ENCODE measurements around the gene EVI5L. TPM values are rescaled to one million over a fixed set of nuclear protein-coding genes. Genes with fewer than 3 reads are reported as not detected.

EVI5L gene
- total RNA-seq, 1 donor from 2014 or later, result 9.6 TPM

- intact Hi-C loops (cut with micrococcal nuclease), result no loop called here
Observed at GRCh38 chr19:7859831-7860713, 30.1 kb downstream of the EVI5L start.

DNA sequence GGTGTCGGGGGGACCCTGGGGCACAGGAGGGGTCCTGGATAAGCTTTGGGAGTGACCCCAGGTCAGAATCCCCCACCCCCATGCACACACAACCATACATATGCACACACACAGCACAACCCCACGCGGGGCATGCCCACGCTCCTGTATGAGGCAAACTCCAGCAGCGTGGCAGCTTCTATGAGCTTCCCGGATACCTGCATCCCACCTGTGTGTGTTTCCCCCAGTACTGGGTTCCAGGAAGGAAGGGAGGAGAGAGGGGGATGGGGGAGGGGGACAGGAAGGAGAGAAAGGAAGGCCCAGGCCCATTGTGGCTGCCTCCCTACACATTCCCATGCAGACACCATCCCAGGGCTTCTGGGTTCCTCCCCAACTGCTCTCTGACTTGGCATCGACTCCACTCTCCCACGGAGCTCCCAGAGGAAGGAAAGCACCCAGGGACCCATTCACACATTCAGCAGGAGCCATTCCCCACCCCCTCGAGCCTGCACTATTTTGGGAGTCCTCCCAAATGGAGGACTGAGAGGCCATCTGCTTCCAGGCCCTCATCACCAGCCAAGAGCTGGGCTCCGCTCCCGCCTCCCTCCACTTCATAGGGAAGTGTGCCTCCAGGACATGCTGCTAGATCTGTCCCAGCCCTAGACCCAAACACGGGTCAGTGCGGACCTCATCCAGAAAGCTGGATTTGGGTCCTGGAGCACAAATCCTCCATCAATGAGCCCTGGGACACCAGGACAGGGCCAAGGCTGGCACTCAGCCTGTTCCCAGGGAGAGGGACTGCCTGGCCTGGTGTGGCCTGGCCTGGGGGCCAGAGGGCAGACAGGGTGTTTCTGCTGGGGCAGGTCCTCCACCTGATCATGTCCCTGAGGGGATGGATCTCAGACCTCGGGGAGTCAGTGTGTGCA, 30.9 kb downstream of the EVI5L start:
- intact Hi-C loops (cut with micrococcal nuclease), result no loop called here

DNA sequence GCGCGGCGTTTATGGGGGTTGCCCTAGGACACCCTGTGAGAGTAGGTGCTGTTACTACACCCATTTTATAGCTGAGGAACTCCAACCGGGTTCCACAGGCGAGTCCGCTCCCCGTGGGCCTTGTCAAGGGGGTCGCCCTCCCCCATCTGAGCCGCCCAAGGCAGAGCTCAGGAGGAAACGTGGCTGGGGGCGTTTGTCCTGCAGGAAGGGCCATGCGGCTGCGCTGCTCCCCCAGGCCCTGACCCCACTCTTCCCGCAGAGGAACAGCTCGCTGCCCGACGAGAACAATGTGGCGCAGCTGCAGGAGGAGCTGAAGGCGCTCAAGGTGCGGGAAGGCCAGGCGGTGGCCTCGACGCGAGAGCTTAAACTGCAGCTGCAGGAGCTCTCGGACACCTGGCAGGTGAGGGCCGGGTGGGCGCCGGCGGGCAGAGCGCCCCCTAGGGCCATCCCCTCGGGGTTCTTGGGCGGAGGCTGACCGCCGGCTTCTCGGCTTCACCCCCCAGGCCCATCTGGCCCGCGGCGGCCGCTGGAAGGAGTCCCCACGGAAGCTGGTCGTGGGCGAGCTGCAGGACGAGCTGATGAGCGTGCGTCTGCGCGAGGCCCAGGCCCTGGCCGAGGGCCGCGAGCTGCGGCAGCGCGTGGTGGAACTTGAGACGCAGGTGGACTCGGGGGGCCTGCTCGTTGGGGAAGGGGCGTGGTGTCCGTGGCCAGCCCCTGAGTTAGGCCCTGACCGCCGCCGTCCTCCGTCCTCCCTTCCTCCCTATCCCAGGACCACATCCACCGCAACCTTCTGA, 31.8 kb downstream of the EVI5L start:
- intact Hi-C loops (cut with micrococcal nuclease), result loop anchor here (1.0 kb wide), 2 partner anchors 9 to 33 kb away; no protein-coding TSS in a partner anchor

DNA sequence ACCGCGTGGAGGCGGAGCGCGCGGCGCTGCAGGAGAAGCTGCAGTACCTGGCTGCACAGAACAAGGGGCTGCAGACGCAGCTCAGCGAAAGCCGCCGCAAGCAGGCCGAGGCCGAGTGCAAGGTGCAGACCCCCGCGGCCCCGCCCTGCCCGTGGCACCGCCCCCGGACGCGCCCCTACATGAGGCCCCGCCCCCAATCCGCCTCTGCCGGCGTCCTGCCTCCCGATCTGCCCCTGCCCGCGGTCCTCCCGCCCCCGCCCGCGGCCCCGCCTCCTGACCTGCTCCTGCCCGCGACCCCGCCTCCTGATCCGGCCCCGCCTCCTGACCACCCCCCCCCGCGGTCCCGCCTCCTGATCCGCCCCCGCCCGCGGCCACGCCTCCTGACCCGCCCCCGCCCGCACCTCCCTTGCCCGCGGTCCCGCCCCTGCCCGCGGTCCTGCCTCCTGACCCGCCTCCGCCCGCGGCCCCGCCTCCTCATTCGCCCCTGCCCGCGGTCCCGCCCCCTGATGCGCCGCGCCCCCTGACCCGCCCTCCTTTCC, 32.5 kb downstream of the EVI5L start:
- intact Hi-C loops (cut with micrococcal nuclease), result loop anchor here (1.0 kb wide), 2 partner anchors 9 to 33 kb away; no protein-coding TSS in a partner anchor

GRCh38 chr19:7863157-7863970, 33.3 kb downstream of the EVI5L start:
- intact Hi-C loops (cut with micrococcal nuclease), result no loop called here

DNA sequence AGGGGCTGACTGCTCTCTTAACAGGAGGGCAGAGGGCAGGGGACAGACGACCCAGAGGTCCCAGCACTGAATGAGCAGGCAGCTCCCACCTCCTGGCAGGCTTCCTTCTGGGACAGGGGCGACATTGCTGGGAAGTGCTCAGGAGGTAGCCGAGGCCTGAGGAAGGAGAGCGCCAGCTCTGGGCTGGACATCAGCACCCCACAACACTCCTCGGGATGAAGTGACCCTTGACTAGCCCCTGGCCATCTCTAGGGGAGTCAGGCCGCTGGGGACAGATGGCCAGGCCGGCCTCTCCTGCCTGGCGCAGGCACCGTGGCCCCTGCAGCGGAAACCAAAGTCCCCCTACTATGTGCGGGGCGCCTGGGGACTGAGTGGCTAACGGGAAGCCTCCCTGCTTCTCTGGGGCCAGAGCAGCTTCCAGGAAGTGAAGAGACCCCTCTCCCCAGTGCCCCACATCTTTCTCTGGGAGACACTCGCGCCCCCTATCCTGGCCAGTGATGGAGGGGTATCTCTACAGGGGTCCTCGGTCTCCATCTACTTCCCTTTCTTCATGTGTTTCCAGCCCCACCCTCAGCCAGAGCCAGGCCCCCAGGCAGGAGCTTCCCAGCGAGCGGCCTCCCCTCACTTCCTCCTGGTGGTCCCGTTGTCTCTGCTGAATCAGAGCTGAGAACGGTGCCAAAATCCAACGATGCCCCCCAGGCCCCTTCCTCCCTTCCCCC, 34.1 kb downstream of the EVI5L start:
- intact Hi-C loops (cut with micrococcal nuclease), result no loop called here

GRCh38 chr19:7864690-7865074, 34.7 kb downstream of the EVI5L start:
- intact Hi-C loops (cut with micrococcal nuclease), result no loop called here

DNA sequence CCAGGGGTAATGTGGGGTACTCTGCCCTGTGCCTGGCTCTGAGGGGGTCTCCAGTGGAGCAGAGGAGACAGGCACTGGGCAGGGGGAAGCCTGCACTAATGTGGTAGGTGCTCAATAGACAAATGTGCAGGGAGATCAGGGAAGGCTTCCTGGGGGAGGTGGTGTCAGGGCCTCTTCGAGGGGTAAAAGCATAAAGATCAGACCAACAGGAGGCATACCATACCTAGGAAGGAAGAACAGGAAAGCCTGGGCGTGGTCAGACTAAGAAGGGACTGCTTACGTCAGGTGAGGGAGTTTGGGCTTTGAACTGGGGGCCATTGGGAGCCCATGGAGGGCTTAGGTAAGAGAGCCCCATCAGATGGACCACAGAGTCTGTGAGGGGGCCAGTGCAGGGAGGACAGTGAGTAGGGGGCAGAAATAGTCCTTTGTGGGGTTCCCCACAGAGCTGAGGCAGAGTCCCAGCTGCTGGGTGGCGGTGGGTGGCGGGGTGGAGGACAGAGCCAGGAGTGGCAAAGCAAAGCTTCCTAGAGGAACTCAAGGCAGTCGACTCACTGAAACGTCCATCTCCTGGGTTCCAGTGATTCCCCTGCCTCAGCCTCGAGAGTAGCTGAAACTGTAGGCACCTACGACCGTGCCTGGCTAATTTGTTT, 35.4 kb downstream of the EVI5L start:
- intact Hi-C loops (cut with micrococcal nuclease), result no loop called here

DNA sequence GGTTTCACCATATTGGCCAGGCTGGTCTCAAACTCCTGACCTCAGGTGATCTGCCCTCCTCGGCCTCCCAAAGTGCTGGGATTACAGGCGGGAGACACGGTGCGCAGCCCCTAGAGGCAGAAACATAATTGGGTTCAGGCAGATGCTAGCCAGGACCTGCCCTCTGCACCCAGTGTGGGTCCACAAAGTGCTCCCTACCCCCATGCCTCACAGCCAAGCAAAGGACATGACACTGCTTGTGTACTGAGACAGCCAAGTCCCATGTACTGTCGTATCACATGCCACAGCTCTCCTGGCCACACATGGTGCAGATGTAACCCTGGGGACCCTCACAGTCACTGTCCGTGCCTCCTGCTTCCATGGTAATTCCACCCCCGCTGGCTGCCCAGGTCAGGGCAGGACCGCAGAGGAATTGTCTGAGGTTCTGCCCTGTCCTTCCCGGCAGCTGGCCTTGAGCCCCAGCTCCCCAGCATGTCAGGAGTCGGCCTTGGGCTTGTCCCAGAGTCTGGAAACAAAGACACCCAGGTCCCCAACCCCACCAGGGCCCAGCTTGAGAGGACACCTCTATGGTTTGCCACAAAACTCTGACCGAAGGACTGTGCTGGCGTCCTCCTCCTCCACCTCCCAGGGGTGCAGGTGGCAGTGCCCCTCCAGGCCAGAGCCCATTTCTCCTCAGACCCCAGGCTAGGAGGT, 36.5 kb downstream of the EVI5L start:
- intact Hi-C loops (cut with micrococcal nuclease), result no loop called here

GRCh38 chr19:7867092-7867844, 37.2 kb downstream of the EVI5L start:
- intact Hi-C loops (cut with micrococcal nuclease), result no loop called here

- intact Hi-C loops (cut with micrococcal nuclease), result loop anchor here (2.0 kb wide), 2 partner anchors 187 to 669 kb away; partner anchors contain the start of gene TRAPPC5
Observed at GRCh38 chr19:7868326-7868670, 38.3 kb downstream of the EVI5L start.

DNA sequence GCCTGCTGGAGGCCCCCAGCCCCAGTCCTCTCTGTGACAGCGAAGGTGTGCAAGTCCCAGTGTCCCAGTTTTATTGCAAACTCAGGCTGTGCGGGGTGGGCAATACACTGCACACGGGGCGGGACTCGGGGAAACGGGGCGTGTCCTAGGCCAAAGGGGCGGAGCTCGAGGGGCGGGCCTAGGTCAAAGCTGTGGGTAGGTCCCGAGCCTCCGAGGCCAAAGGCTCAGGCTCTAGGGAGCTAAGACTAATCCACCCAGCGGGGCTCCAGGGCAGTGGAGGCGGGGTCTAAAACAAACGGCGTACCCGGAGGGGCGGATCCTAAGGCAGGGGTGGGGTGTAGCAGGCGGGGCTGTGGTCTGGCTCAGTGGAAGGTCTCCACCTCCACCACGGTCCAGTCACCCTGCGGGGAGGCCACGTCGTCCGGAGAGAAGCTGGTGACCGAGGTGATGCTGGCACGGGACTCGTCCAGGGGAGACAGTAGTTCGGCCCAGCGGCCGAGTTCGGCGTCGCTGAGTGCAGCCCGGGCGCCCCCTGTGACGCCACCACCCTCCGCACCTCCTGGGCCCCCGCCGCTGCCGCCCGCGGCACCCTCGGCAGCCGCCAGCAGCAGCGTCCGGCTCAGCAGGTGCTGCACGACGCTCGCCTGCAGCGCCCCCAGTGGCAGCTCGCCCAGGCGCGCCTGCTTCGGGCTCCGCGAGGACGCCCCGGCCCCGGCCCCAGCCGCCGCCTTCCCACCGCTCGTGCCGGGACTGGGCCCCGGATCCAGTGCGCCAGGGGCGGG, 38.8 kb downstream of the EVI5L start:
- intact Hi-C loops (cut with micrococcal nuclease), result loop anchor here (1.0 to 2.0 kb wide), 8 partner anchors 16 to 670 kb away; partner anchors contain the start of genes MAP2K7, RAB11B, SNAPC2 and TRAPPC5

- intact Hi-C loops (cut with micrococcal nuclease), result loop anchor here (1.0 to 2.0 kb wide), 8 partner anchors 16 to 671 kb away; partner anchors contain the start of genes MAP2K7, RAB11B, SNAPC2 and TRAPPC5
Observed at GRCh38 chr19:7869453-7869909, 39.5 kb downstream of the EVI5L start.

DNA sequence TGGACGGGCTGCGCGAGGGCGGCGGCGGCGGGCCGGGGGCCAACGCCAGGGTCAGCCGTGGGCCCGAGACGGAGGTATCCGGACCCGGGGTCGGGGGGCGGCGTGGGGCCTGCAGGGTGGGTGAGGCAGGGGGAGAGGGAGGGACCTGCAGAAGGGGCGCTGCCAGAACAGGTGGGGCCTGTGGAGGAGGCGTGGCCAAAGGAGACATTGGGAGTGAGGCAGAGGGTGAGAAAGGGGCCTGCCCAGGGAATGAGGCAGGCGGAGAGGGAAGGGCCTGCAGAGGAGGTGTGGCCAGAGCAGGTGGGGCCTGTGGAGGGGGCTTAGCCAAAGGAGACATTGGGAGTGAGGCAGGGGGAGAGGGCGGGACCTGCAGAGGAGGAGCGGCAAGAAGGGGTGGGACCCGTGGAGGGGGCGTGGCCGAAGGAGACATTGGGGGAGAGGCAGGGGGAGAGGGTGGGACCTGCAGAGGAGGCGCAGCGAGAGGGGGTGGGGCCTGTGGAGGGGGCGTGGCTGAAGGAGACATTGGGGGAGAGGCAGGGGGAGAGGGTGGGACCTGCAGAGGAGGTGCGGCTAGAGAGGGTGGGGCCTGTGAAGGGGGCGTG, 40.0 kb downstream of the EVI5L start:
- intact Hi-C loops (cut with micrococcal nuclease), result loop anchor here (1.0 to 2.0 kb wide), 8 partner anchors 17 to 671 kb away; partner anchors contain the start of genes MAP2K7, RAB11B, SNAPC2 and TRAPPC5

DNA sequence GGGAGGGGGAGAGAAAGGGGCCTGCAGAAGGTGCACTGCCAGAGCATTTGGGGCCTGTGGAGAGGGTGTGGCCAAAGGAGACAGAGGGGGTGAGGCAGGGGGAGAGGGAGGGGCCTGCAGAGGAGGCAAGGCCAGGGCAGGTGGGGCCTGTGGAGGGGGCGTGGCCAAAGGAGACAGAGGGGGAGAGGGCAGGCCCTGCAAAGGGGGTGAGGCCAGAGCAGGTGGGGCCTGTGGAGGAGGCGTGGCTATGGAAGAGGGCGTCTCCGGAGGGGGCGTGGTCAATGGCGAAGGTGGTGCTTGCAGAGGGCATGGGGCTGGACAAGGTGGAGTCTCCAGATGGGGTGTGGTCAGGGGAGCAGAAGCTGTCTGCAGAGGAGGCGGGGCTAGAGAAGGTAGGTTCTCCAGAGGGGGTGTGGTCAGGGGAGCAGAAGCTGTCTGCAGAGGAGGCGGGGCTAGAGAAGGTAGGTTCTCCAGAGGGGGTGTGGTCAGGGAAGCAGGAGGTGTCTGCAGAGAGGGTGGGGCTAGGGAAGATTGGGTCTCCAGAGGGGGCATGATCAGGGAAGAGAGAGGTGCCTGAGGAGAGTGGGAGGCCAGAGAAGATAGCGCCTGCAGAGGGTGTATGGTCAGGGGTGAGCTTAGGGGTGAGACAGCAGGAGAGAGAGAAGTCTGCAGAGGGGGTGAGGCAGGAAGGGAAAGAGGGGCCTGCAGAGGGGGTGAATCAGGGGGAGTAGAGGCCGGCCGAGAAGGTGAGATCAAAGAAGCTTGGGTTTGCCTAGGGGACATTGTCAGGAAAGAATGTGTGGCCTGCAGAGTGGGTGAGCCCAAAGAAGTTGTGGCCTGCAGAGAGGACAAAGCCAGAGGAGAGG, 40.8 kb downstream of the EVI5L start:
- intact Hi-C loops (cut with micrococcal nuclease), result loop anchor here (1.0 kb wide), 1 partner anchor 9 kb away; no protein-coding TSS in a partner anchor
